Middle frontal gyrus (tissue), 1 donor: ENCODE results near the gene IRF9.
A peak's percentile ranks its signal among the peaks of the same experiment; 100 is the strongest.

Experiments
- DNase-seq: peaks from one replicate; pipeline ENCODE4 v3.0.0-alpha.2; 2015; ENCODE audit warnings: low spot score; ENCODE audit errors: extremely low spot score

IRF9 gene

GRCh38 chr14:24215495-24216344 is 54.7 kb downstream of the IRF9 start, which contains the start of gene MDP1:
TSS of gene MDP1 (minus strand) at chr14:24216066. CDS start at chr14:24215955, 111 bp downstream.
- peak; percentile 82 for DNase-seq
